Mesothelial cell of epicardium (in vitro differentiated cells): ENCODE results near the gene AHCYL2. TPM values are rescaled to one million over a fixed set of nuclear protein-coding genes. Genes with fewer than 3 reads are reported as not detected.
"Not testable (repeated sequence)": the region's sequence is repeated elsewhere in the genome, so short reads cannot be mapped to it uniquely, and the experiment has no call there.

Source experiments
- DNase-seq, 2 experiments: peaks; one replicate each; pipeline ENCODE4 v3.0.0; 2021; ENCODE audit warnings: low spot score in 2 of 2; ENCODE audit not compliant: unreplicated experiment in 2 of 2
- H3K27ac Mint-ChIP-seq: 2 replicates; pipeline ENCODE4 v1.8.0; 2021; ENCODE audit warnings: mixed read lengths
- H3K27me3 Mint-ChIP-seq: 2 replicates; pipeline ENCODE4 v1.8.0; 2021; ENCODE audit warnings: low read depth, mixed read lengths
- H3K36me3 Mint-ChIP-seq: 2 replicates; pipeline ENCODE4 v1.8.0; 2021; ENCODE audit warnings: mixed read lengths
- H3K4me1 Mint-ChIP-seq: 2 replicates; pipeline ENCODE4 v1.8.0; 2021; ENCODE audit warnings: mixed read lengths
- H3K4me3 Mint-ChIP-seq: 2 replicates; pipeline ENCODE4 v1.8.0; 2021; ENCODE audit warnings: mild to moderate bottlenecking, moderate library complexity, mixed read lengths
- H3K9me3 Mint-ChIP-seq: 2 replicates; pipeline ENCODE4 v1.8.0; 2021; ENCODE audit warnings: mixed read lengths
- total RNA-seq: library from RNA; stranded (reverse); gene quantifications from 3 replicates; pipeline ENCODE4 v1.2.1, GENCODE V29; 2021
- TF ChIP-seq, protein P1 (sequence below): fragments of 200-600 bp; sonication (generic); IDR thresholded peaks from one replicate; pipeline ENCODE4 v1.5.0; 2021; ENCODE audit warnings: antibody characterized with exemption; ENCODE audit not compliant: unreplicated experiment

The AHCYL2 gene
- total RNA-seq, 1 donor from 2014 or later: 22.8 TPM

DNA sequence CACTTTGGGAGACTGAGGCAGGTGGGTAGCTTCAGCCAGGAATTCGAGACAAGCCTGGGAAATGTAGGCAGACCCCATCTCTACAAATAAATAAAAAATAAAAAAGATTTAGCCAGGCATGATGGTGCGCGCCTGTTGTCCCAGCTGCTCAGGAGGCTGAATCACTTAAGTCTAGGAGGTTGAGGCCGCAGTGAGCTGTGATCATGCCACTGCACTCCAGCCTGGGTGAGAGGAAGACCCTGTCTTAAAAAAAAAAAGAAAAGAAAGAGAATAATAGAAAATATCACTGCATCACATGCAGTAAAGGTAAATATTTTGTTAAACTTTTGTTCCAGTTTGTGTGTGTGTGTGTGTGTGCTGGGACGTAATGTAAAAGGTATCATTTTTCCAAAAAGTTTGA, 212.4 kb downstream of the AHCYL2 start:
- DNase-seq: no peak
- H3K9me3 Mint-ChIP-seq: no peaks in the 10 kb centered on the region
- no peaks in the 10 kb centered on the region for H3K36me3 Mint-ChIP-seq

DNA sequence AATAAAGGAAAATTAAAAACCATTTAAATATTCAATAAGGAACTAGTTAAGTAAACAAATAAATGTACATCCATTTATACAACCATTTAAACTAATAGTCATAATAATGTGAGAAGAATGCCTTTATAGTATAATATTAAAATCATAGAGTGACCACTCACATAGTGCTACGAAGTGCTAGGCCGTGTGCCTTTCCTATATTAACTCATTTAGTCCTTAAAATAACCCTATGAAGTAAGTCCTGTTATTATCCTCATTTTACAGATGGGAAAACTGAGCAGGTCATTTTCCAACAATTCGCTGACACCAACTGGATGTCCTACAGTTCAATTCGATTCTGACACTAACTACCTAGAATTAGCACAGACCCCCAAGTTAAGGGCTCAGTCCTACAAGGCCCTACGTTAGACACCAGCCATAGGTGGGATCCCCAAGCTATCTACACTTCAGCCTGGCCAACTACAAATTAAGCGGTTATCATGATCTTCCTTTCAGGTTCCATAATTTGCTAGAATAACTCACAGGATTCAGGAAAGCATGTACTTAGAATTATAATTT, 213.5 kb downstream of the AHCYL2 start:
- no peak for DNase-seq
- Mint-ChIP-seq H3K36me3 (no peaks in the 10 kb centered on the region), H3K27me3 (peaks cover 29% of the 10 kb centered on the region), H3K4me1 (peaks cover 9% of the 10 kb centered on the region), H3K9me3 (no peaks in the 10 kb centered on the region), H3K27ac (no peak overlapping the region), H3K4me3 (no peak overlapping the region)
- TF ChIP-seq, protein P1, sequence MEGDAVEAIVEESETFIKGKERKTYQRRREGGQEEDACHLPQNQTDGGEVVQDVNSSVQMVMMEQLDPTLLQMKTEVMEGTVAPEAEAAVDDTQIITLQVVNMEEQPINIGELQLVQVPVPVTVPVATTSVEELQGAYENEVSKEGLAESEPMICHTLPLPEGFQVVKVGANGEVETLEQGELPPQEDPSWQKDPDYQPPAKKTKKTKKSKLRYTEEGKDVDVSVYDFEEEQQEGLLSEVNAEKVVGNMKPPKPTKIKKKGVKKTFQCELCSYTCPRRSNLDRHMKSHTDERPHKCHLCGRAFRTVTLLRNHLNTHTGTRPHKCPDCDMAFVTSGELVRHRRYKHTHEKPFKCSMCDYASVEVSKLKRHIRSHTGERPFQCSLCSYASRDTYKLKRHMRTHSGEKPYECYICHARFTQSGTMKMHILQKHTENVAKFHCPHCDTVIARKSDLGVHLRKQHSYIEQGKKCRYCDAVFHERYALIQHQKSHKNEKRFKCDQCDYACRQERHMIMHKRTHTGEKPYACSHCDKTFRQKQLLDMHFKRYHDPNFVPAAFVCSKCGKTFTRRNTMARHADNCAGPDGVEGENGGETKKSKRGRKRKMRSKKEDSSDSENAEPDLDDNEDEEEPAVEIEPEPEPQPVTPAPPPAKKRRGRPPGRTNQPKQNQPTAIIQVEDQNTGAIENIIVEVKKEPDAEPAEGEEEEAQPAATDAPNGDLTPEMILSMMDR: no peak

More for the DNA sequence above, 212.4 kb downstream of the AHCYL2 start:
- Mint-ChIP-seq H3K27ac (no peak overlapping the region), H3K4me3 (no peak overlapping the region), H3K27me3 (peaks cover 38% of the 10 kb centered on the region), H3K4me1 (peaks cover 10% of the 10 kb centered on the region)
- TF ChIP-seq, protein P1: no peak

DNA sequence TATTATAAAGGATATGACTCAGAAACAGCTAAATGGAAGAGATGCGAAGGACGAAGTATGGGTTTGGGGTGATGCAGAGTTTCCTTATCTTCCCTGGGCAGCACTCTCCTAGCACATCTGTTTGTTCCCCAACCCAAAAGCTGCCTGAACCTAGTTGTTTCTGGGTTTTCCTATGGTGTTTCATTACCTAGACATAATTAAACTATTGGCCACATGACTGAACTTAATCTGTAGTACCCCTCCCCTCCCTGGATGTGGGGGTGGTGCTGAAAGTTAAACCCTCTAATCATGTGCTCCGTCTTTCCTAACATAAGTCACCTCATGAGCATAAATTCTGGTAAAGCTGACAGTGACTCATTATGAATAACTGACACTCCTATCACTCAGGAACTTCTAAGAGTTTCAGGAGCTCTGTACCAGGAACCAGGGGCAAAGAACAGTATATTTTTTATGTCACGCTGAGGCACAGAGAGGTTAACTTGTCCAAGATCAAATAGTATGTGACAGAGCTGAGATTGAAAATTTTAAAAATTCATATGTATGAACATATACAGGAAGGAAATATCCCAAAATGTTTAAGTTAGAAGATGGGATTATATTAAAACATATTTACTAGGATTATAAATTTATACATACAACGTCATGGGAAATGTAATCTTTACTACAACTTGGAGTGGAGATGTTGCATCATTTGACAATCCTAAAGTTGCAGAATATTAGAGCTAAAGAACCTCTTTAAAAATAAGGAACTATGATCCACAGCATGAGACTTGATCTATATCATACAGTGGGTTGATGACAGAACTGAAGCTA, 214.2 kb downstream of the AHCYL2 start:
- DNase-seq: no peak
- Mint-ChIP-seq H3K9me3 (no peaks in the 10 kb centered on the region), H3K27ac (no peak overlapping the region), H3K4me3 (no peak overlapping the region), H3K27me3 (peaks cover 22% of the 10 kb centered on the region), H3K4me1 (peaks cover 4% of the 10 kb centered on the region), H3K36me3 (no peaks in the 10 kb centered on the region)
- TF ChIP-seq, protein P1: no peak

DNA sequence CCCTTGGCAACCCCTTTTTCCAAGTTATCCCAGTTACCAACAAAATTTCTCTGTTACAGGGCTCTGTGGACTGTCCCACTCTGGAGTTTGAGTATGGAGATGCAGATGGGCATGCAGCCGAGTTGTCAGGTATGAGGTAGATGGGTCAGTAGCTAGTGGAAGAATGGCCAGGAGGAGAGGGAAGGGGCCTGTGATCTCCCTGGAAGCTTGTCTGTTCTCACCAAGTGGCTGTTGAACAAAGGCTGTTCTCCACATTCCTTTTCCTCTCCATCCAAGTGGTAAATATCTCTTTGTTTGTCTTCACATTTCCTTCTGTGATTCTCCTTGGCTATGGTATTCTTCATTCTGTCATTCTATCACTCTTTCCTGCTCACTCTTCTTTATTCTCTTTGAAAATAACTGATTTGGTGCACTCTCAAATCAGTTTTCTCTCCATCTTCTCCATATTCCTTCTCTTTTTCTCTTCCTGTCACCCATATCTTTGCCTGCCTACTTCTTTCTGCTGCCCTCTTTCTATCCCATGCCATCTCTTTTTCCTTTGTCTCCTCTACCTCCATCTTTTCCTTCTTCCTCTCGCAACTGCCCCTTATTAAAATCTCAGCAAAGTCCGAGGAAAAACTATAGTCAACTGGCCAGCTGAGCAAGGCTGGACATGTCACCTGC, 215.3 kb downstream of the AHCYL2 start:
- TF ChIP-seq, protein P1: no peak
- Mint-ChIP-seq H3K9me3 (no peaks in the 10 kb centered on the region), H3K4me3 (no peak overlapping the region), H3K36me3 (no peaks in the 10 kb centered on the region), H3K27ac (no peak overlapping the region), H3K27me3 (peaks cover 16% of the 10 kb centered on the region), H3K4me1 (peaks cover 2% of the 10 kb centered on the region)
- DNase-seq: no peak

DNA sequence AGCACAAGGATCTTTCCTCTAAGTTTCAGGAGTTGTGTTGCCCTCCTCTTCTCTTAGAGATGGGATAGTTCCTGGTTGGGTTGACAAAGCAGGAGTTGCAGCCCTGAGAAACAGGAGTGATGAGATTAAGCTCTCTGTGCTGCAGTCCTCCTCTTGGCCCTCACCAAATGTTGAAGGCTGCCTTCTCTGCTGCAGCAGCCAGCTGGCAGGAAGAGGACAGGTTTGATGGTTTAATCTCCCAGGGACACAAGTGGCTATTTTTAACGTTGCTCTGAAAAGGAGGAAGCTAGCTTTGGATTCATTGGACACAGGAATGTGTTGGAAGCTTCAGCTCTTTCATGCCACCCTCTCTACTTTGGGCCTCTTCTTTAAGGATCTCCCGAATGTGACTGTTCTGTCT, 218.8 kb downstream of the AHCYL2 start:
- H3K9me3 Mint-ChIP-seq: peaks cover 6% of the 10 kb centered on the region

DNA sequence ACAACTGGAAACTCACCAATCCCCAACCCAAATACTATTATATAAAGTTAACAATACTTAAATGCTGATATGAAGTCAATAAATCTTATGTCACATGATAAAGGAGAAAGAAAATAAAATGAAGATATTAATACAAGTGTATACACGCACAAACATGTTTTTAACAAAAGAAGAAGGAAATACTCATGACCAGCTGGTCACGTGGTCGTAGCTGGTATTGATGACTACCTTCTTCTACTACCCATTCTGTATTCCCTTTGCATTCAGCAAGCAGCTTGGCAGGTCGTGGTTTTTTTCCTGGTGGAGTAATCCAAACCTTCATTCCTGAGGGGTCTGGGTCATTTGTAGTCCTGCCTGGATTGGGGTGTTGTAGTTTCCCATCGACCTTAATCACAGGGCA, 219.9 kb downstream of the AHCYL2 start:
- DNase-seq, H3K27ac Mint-ChIP-seq, H3K4me3 Mint-ChIP-seq, H3K27me3 Mint-ChIP-seq, H3K4me1 Mint-ChIP-seq: not testable (repeated sequence)
- peaks cover 22% of the 10 kb centered on the region for H3K36me3 Mint-ChIP-seq
- H3K9me3 Mint-ChIP-seq: peaks cover 16% of the 10 kb centered on the region

More for the DNA sequence above, 218.8 kb downstream of the AHCYL2 start:
- Mint-ChIP-seq H3K27ac (no peak overlapping the region), H3K4me3 (no peak overlapping the region), H3K4me1 (no peaks in the 10 kb centered on the region), H3K27me3 (no peaks in the 10 kb centered on the region), H3K36me3 (peaks cover 12% of the 10 kb centered on the region)
- TF ChIP-seq, protein P1: no peak
- no peak for DNase-seq

DNA sequence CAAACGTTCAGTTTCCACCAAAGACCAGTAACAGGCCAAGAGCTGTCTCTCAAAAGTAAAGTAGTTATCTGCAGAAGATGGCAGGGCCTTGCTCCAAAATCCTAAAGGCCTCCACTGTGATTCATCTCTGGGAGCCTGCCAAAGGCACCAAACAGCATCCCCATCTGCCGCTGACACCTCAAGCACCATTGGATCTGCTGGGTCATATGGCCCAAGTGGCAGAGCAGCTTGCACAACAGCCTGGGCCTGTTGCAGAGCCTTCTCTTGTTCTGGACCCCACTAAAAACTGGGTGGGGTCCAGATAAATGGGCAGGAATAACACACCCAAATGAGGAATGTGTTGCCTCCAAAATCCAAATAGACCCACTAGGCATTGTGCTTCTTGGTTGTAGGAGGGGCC, 222.1 kb downstream of the AHCYL2 start:
- DNase-seq, H3K4me3 Mint-ChIP-seq, H3K27ac Mint-ChIP-seq, H3K4me1 Mint-ChIP-seq, H3K27me3 Mint-ChIP-seq: not testable (repeated sequence)
- Mint-ChIP-seq H3K9me3 (peaks cover 18% of the 10 kb centered on the region), H3K36me3 (peaks cover 23% of the 10 kb centered on the region)

DNA sequence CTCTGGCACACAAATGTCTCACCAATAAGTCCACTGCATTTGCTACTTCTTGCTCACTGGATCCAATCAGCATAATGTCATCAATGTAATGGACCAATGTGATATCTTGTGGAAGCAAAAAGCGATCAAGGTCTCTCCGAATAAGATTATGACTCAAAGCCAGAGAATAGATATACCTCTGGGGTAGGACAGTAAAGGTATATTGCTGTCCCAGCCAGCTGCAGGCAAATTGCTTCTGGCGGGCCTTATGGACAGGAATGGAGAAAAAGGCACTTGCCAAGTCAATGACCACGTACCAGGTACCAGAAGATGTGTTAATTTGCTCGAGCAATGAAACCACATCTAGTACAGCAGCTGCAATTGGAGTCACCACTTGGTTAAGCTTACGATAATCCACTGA, 222.6 kb downstream of the AHCYL2 start:
- not testable (repeated sequence) for DNase-seq, H3K27ac Mint-ChIP-seq, H3K4me3 Mint-ChIP-seq, H3K27me3 Mint-ChIP-seq, H3K4me1 Mint-ChIP-seq
- Mint-ChIP-seq H3K36me3 (peaks cover 23% of the 10 kb centered on the region), H3K9me3 (peaks cover 18% of the 10 kb centered on the region)
